Ectodermal cell (in vitro differentiated cells): ENCODE measurements around the gene C12orf50.
"Not testable (repeated sequence)": the region's sequence is repeated elsewhere in the genome, so short reads cannot be mapped to it uniquely, and the experiment has no call there.

Source experiments
- H3K27ac ChIP-seq: 2 replicates; pipeline ENCODE4 v1.7.0; 2013; ENCODE audit warnings: mild to moderate bottlenecking, low read depth, low read length; ENCODE audit not compliant: insufficient read depth, poor library complexity, severe bottlenecking
- H3K27me3 ChIP-seq: 2 replicates; pipeline ENCODE4 v1.7.0; 2013; ENCODE audit warnings: mild to moderate bottlenecking, low read length; ENCODE audit not compliant: insufficient read depth, control insufficient read depth, poor library complexity, severe bottlenecking
- H3K36me3 ChIP-seq: one replicate; pipeline ENCODE4 v1.7.0; 2013; ENCODE audit warnings: low read length; ENCODE audit not compliant: control insufficient read depth, insufficient read depth
- H3K4me1 ChIP-seq: one replicate; pipeline ENCODE4 v1.7.0; 2013; ENCODE audit warnings: low read length; ENCODE audit not compliant: control insufficient read depth, insufficient read depth
- H3K4me3 ChIP-seq: 2 replicates; pipeline ENCODE4 v1.7.0; 2013; ENCODE audit warnings: low read depth, low read length, control low read depth; ENCODE audit not compliant: insufficient read depth
- H3K9me3 ChIP-seq: 2 replicates; pipeline ENCODE4 v1.7.0; 2013; ENCODE audit warnings: mild to moderate bottlenecking, low read length, moderate library complexity; ENCODE audit not compliant: control insufficient read depth
- WGBS, 2 experiments: methylation state at CpG; one replicate each; pipeline ENCODE4 v1.1.7; 2013; ENCODE audit warnings: missing lambda C conversion rate in 2 of 2; 5-methylcytosine and 5-hydroxymethylcytosine counted together

Gene C12orf50

GRCh38 chr12:88036353-88036965, 7.3 kb upstream of the C12orf50 start:
- Histone ChIP-seq H3K4me1 (peaks cover 4% of the 10 kb centered on the region), H3K27ac (no peak overlapping the region), H3K36me3 (no peaks in the 10 kb centered on the region), H3K27me3 (no peaks in the 10 kb centered on the region), H3K9me3 (no peaks in the 10 kb centered on the region), H3K4me3 (peak overlapping the region; percentile 93)
- 49 to 53% methylated on average over 4 of the region's 5 CpGs for WGBS, 2 experiments

GRCh38 chr12:88035907-88036289, 6.7 kb upstream of the C12orf50 start:
- 0 to 2% methylated on average over 2 to 4 of the region's 5 CpGs for WGBS, 2 experiments
- H3K36me3 ChIP-seq, result no peaks in the 10 kb centered on the region
- no peaks in the 10 kb centered on the region for H3K27me3 ChIP-seq
- H3K27ac ChIP-seq, result no peak overlapping the region
- H3K4me3 ChIP-seq, result peak overlapping the region; percentile 93
- H3K9me3 ChIP-seq, result no peaks in the 10 kb centered on the region
- peaks cover 4% of the 10 kb centered on the region for H3K4me1 ChIP-seq

GRCh38 chr12:88035271-88035906, 6.2 kb upstream of the C12orf50 start:
- Histone ChIP-seq H3K27me3 (no peaks in the 10 kb centered on the region), H3K27ac (no peak overlapping the region), H3K9me3 (no peaks in the 10 kb centered on the region), H3K4me1 (peaks cover 4% of the 10 kb centered on the region), H3K36me3 (no peaks in the 10 kb centered on the region), H3K4me3 (peak overlapping the region; percentile 93)
- 0 to 1% methylated on average over 54 of the region's 54 CpGs for WGBS, 2 experiments

- H3K27me3 ChIP-seq, H3K4me1 ChIP-seq, H3K36me3 ChIP-seq, H3K9me3 ChIP-seq, H3K27ac ChIP-seq, H3K4me3 ChIP-seq: not testable (repeated sequence)
- 89 to 92% methylated on average over 3 of the region's 3 CpGs for WGBS, 2 experiments
Measured at GRCh38 chr12:88031161-88031560, 2.0 kb upstream of the C12orf50 start.

- Histone ChIP-seq H3K36me3 (no peaks in the 10 kb centered on the region), H3K4me1 (no peaks in the 10 kb centered on the region), H3K27ac (no peak overlapping the region), H3K9me3 (no peaks in the 10 kb centered on the region), H3K27me3 (no peaks in the 10 kb centered on the region), H3K4me3 (no peak overlapping the region)
- 91 to 94% methylated on average over 1 of the region's 1 CpG for WGBS, 2 experiments
Measured at GRCh38 chr12:88026196-88026595, 3.0 kb downstream of the C12orf50 start.

- 86 to 91% methylated on average over 3 of the region's 3 CpGs for WGBS, 2 experiments
- Histone ChIP-seq H3K27ac (no peak overlapping the region), H3K36me3 (no peaks in the 10 kb centered on the region)
Measured at GRCh38 chr12:88017964-88018363, 11.2 kb downstream of the C12orf50 start.

GRCh38 chr12:88015825-88016224, 13.4 kb downstream of the C12orf50 start:
- no peaks in the 10 kb centered on the region for H3K36me3 ChIP-seq
- H3K4me1 ChIP-seq, result no peaks in the 10 kb centered on the region
- no peak overlapping the region for H3K4me3 ChIP-seq
- no peak overlapping the region for H3K27ac ChIP-seq
- peaks cover 2% of the 10 kb centered on the region for H3K9me3 ChIP-seq
- no peaks in the 10 kb centered on the region for H3K27me3 ChIP-seq
- WGBS, 2 experiments, result 92 to 95% methylated on average over 1 of the region's 1 CpG

More at GRCh38 chr12:88017964-88018363, 11.2 kb downstream of the C12orf50 start:
- Histone ChIP-seq H3K27me3 (no peaks in the 10 kb centered on the region), H3K4me3 (no peak overlapping the region), H3K4me1 (no peaks in the 10 kb centered on the region), H3K9me3 (peaks cover 2% of the 10 kb centered on the region)

- WGBS, 2 experiments, result 93 to 96% methylated on average over 5 of the region's 5 CpGs
- no peaks in the 10 kb centered on the region for H3K27me3 ChIP-seq
Measured at GRCh38 chr12:88011755-88012154, 17.4 kb downstream of the C12orf50 start.

GRCh38 chr12:88006351-88006750, 22.9 kb downstream of the C12orf50 start:
- Histone ChIP-seq H3K9me3 (no peaks in the 10 kb centered on the region), H3K27ac (no peak overlapping the region)
- 94 to 98% methylated on average over 4 of the region's 4 CpGs for WGBS, 2 experiments

More at GRCh38 chr12:88011755-88012154, 17.4 kb downstream of the C12orf50 start:
- Histone ChIP-seq H3K4me3 (no peak overlapping the region), H3K9me3 (no peaks in the 10 kb centered on the region), H3K36me3 (no peaks in the 10 kb centered on the region), H3K27ac (no peak overlapping the region), H3K4me1 (no peaks in the 10 kb centered on the region)

GRCh38 chr12:88001327-88001726, 27.9 kb downstream of the C12orf50 start:
- H3K27ac ChIP-seq, result no peak overlapping the region
- no peaks in the 10 kb centered on the region for H3K4me1 ChIP-seq
- no peaks in the 10 kb centered on the region for H3K27me3 ChIP-seq
- no peaks in the 10 kb centered on the region for H3K36me3 ChIP-seq
- whole genome bisulfite sequencing, 2 experiments, result 94 to 100% methylated on average over 2 of the region's 2 CpGs
- H3K9me3 ChIP-seq, result no peaks in the 10 kb centered on the region
- H3K4me3 ChIP-seq, result no peak overlapping the region

More at GRCh38 chr12:88006351-88006750, 22.9 kb downstream of the C12orf50 start:
- H3K4me3 ChIP-seq, result no peak overlapping the region
- H3K36me3 ChIP-seq, result no peaks in the 10 kb centered on the region
- no peaks in the 10 kb centered on the region for H3K4me1 ChIP-seq
- no peaks in the 10 kb centered on the region for H3K27me3 ChIP-seq
